PC-9 (cell line): Measurements from ENCODE around the gene RPL37.

ENCODE experiments used
- EZH2 ChIP-seq: fragments of 200-600 bp; sonication (generic); IDR thresholded peaks from 2 replicates; pipeline ENCODE4 v1.8.0; 2017; ENCODE audit warnings: antibody characterized with exemption, low read depth
- TF ChIP-seq, protein P1 (sequence below): fragments of 200-600 bp; sonication (generic); conservative IDR thresholded peaks from 2 replicates; pipeline ENCODE4 v1.6.1; 2017; ENCODE audit warnings: mixed run types, antibody characterized with exemption, mild to moderate bottlenecking, moderate library complexity

- TF ChIP-seq, protein P1, sequence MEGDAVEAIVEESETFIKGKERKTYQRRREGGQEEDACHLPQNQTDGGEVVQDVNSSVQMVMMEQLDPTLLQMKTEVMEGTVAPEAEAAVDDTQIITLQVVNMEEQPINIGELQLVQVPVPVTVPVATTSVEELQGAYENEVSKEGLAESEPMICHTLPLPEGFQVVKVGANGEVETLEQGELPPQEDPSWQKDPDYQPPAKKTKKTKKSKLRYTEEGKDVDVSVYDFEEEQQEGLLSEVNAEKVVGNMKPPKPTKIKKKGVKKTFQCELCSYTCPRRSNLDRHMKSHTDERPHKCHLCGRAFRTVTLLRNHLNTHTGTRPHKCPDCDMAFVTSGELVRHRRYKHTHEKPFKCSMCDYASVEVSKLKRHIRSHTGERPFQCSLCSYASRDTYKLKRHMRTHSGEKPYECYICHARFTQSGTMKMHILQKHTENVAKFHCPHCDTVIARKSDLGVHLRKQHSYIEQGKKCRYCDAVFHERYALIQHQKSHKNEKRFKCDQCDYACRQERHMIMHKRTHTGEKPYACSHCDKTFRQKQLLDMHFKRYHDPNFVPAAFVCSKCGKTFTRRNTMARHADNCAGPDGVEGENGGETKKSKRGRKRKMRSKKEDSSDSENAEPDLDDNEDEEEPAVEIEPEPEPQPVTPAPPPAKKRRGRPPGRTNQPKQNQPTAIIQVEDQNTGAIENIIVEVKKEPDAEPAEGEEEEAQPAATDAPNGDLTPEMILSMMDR, result no peak
- TF ChIP-seq EZH2, result no peak
Measured at GRCh38 chr5:40798801-40799210, 36.2 kb downstream of the RPL37 start.
